AG10803 (cell line): ENCODE measurements around the gene PRPH.

Experiments used
- DNase-seq: peaks from one replicate; pipeline ENCODE4 v3.0.0; 2010; ENCODE audit warnings: low read depth
- H3K4me3 ChIP-seq: 2 replicates; pipeline ENCODE4 v1.5.1; 2011; ENCODE audit warnings: mild to moderate bottlenecking, low read length, control low read depth
- CTCF ChIP-seq: conservative IDR thresholded peaks from 2 replicates; pipeline ENCODE4 v1.5.1; 2011; ENCODE audit warnings: mild to moderate bottlenecking, low read length, control low read depth, inconsistent platforms

The PRPH gene

DNA sequence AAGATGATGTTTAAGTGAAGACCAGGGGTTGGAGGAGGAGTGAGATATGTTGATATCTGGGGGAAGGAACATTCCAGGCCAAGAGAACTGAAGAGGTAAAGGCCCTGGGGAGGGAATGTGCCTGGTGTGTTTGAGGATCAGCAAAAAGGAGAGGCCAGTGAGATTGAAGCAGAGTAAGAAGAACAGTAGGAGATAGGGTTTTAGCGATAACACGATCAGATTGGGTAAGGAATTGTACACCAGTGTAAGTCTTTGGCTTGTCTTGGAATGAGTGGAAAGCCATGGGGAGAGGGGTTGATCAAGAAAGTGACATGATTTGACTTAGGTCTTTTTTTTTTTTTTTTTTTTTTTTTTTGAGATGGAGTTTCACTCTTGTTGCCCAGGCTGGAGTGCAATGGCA lies 32.9 kb downstream of the PRPH start:
- no peak for TF ChIP-seq CTCF
- no peak for DNase-seq

GRCh38 chr12:49328816-49329215 lies 33.9 kb downstream of the PRPH start:
- no peak for DNase-seq
- no peak overlapping the region for H3K4me3 ChIP-seq
- no peak for TF ChIP-seq CTCF

More for the DNA sequence above, 32.9 kb downstream of the PRPH start:
- H3K4me3 ChIP-seq, result no peak overlapping the region

- no peak overlapping the region for H3K4me3 ChIP-seq
- DNase-seq, result no peak
- TF ChIP-seq CTCF, result no peak
Measured at GRCh38 chr12:49330032-49330619, 35.2 kb downstream of the PRPH start.

GRCh38 chr12:49330631-49331379 lies 35.9 kb downstream of the PRPH start:
- no peak for TF ChIP-seq CTCF
- no peak overlapping the region for H3K4me3 ChIP-seq
- DNase-seq, result no peak

GRCh38 chr12:49331380-49332222 lies 36.7 kb downstream of the PRPH start:
- peak; percentile 86 for TF ChIP-seq CTCF
- no peak overlapping the region for H3K4me3 ChIP-seq
- peak; percentile 68 for DNase-seq

- no peak overlapping the region for H3K4me3 ChIP-seq
- TF ChIP-seq CTCF, result no peak
- no peak for DNase-seq
Measured at GRCh38 chr12:49332441-49332861, 37.5 kb downstream of the PRPH start.
